Measurements from ENCODE around the gene MYH14. TPM values are rescaled to one million over a fixed set of nuclear protein-coding genes. Genes with fewer than 3 reads are reported as not detected.

MYH14 gene
- polyA plus RNA-seq, 1 donor (not counting 4 experiments of a cell fraction or from before 2014, with no cell fraction given) = 0.20 TPM

- Histone ChIP-seq H3K9me3 (ENCODE audit: control insufficient read depth, low read depth, low read length) (peaks cover 7% of the 10 kb centered on the region), H3K27me3 (ENCODE audit: control insufficient read depth, extremely low read depth, insufficient read depth, low read length) (peaks cover 44% of the 10 kb centered on the region), H3K4me3 (ENCODE audit: control insufficient read depth in 2 of 3, extremely low read depth in 1 of 3, insufficient read depth in 2 of 3, low read depth in 1 of 3, low read length in 3 of 3) (no peak overlapping the region), H3K27ac (ENCODE audit: control insufficient read depth, insufficient read depth, low read length) (no peak overlapping the region), H3K4me1 (ENCODE audit: control insufficient read depth, extremely low read depth, insufficient read depth, low read length) (no peaks in the 10 kb centered on the region), H2AFZ (ENCODE audit: control insufficient read depth, low read length) (no peak overlapping the region), H3K4me2 (ENCODE audit: control insufficient read depth, extremely low read depth, insufficient read depth, low read depth, low read length) (no peak overlapping the region), H3K36me3 (ENCODE audit: control insufficient read depth in 2 of 2, extremely low read depth in 1 of 2, insufficient read depth in 2 of 2, low read length in 2 of 2) (no peaks in the 10 kb centered on the region), H3K9me1 (ENCODE audit: control insufficient read depth, extremely low read depth, insufficient read depth, low read length) (no peaks in the 10 kb centered on the region), H3K9ac (ENCODE audit: control insufficient read depth, extremely low read depth, insufficient read depth, low read length) (no peak overlapping the region), H3K79me2 (ENCODE audit: control insufficient read depth, insufficient read depth, low read length) (no peaks in the 10 kb centered on the region), H4K20me1 (ENCODE audit: control insufficient read depth, extremely low read depth, insufficient read depth, low read length) (no peaks in the 10 kb centered on the region)
- TF ChIP-seq CTCF (optimal IDR thresholded peaks at IDR 0.05 in 1 of 3, IDR thresholded peaks at IDR 0.05 in 1 of 3, conservative IDR thresholded peaks at IDR 0.05 in 1 of 3; ENCODE audit: extremely low read depth in 1 of 3, insufficient read depth in 2 of 3, low read length in 3 of 3) (no peak), EZH2 (IDR thresholded peaks at IDR 0.05; ENCODE audit: low read length) (no peak)
- dilution Hi-C loops (cut with MboI; ENCODE audit: extremely low pct_ligation_motif_present, low sequenced_read_pairs) = no loop called here
- FAIRE-seq (no peak), DNase-seq (ENCODE audit: low read depth, low spot score) (no peak)
These were observed 122.1 kb downstream of the MYH14 start for GRCh38 chr19:50325310-50326100.

- DNase-seq (ENCODE audit: low read depth, low spot score) = no peak
- Histone ChIP-seq H3K9me3 (ENCODE audit: control insufficient read depth, low read depth, low read length) (peaks cover 7% of the 10 kb centered on the region), H3K36me3 (ENCODE audit: control insufficient read depth in 2 of 2, extremely low read depth in 1 of 2, insufficient read depth in 2 of 2, low read length in 2 of 2) (no peaks in the 10 kb centered on the region), H3K79me2 (ENCODE audit: control insufficient read depth, insufficient read depth, low read length) (no peaks in the 10 kb centered on the region), H3K4me1 (ENCODE audit: control insufficient read depth, extremely low read depth, insufficient read depth, low read length) (no peaks in the 10 kb centered on the region), H3K27me3 (ENCODE audit: control insufficient read depth, extremely low read depth, insufficient read depth, low read length) (peaks cover 51% of the 10 kb centered on the region), H4K20me1 (ENCODE audit: control insufficient read depth, extremely low read depth, insufficient read depth, low read length) (no peaks in the 10 kb centered on the region), H3K4me2 (ENCODE audit: control insufficient read depth, extremely low read depth, insufficient read depth, low read depth, low read length) (no peak overlapping the region), H3K27ac (ENCODE audit: control insufficient read depth, insufficient read depth, low read length) (no peak overlapping the region), H2AFZ (ENCODE audit: control insufficient read depth, low read length) (no peak overlapping the region), H3K9me1 (ENCODE audit: control insufficient read depth, extremely low read depth, insufficient read depth, low read length) (no peaks in the 10 kb centered on the region), H3K4me3 (ENCODE audit: control insufficient read depth in 2 of 3, extremely low read depth in 1 of 3, insufficient read depth in 2 of 3, low read depth in 1 of 3, low read length in 3 of 3) (no peak overlapping the region), H3K9ac (ENCODE audit: control insufficient read depth, extremely low read depth, insufficient read depth, low read length) (no peak overlapping the region)
- TF ChIP-seq EZH2 (IDR thresholded peaks at IDR 0.05; ENCODE audit: low read length) = no peak
- TF ChIP-seq CTCF (optimal IDR thresholded peaks at IDR 0.05 in 1 of 3, IDR thresholded peaks at IDR 0.05 in 1 of 3, conservative IDR thresholded peaks at IDR 0.05 in 1 of 3; ENCODE audit: extremely low read depth in 1 of 3, insufficient read depth in 2 of 3, low read length in 3 of 3) = no peak
- dilution Hi-C loops (cut with MboI; ENCODE audit: extremely low pct_ligation_motif_present, low sequenced_read_pairs) = no loop called here
- FAIRE-seq = no peak
These were observed 122.8 kb downstream of the MYH14 start for GRCh38 chr19:50326101-50326664.
